GM18870 (cell line): Measurements from ENCODE around the gene GAS7.
"Not testable (repeated sequence)": the region's sequence is repeated elsewhere in the genome, so short reads cannot be mapped to it uniquely, and the experiment has no call there.

Experiments used
- ATAC-seq: cut with Tn5 transposase; IDR thresholded peaks from one replicate; pipeline ENCODE4 v1.9.1; 2021; ENCODE audit warnings: moderate library complexity; ENCODE audit not compliant: unreplicated experiment

GAS7 gene

GRCh38 chr17:10077561-10078299 is 120.7 kb downstream of the GAS7 start:
- ATAC-seq, result no peak

- no peak for ATAC-seq
Observed at GRCh38 chr17:10075919-10076318, 122.5 kb downstream of the GAS7 start.

- ATAC-seq, result no peak
Observed at GRCh38 chr17:10073941-10074340, 124.5 kb downstream of the GAS7 start.

GRCh38 chr17:10072556-10073425 is 125.6 kb downstream of the GAS7 start:
- no peak for ATAC-seq

- ATAC-seq, result no peak
Observed at GRCh38 chr17:10072086-10072485, 126.3 kb downstream of the GAS7 start.

- ATAC-seq, result no peak
Observed at GRCh38 chr17:10071141-10071540, 127.3 kb downstream of the GAS7 start.

DNA sequence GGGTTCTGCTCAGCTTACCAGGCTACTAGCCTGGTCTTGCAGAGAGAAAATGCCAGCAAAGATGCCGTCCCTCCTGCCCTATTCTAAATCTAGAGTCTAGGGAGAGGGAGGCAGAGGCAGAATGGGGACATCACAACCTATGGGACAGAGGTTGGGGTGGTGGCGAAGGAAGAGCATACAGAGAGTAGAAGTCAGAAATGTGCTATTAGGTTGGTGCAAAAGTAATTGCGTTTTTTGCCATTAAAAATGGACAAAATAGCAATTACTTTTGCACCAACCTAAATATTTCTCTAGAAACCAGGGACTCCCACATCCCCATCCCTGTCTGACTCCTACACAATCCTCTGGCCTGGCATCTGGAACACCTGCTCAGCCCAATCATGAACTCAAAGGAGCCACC is 127.7 kb downstream of the GAS7 start:
- ATAC-seq, result no peak

DNA sequence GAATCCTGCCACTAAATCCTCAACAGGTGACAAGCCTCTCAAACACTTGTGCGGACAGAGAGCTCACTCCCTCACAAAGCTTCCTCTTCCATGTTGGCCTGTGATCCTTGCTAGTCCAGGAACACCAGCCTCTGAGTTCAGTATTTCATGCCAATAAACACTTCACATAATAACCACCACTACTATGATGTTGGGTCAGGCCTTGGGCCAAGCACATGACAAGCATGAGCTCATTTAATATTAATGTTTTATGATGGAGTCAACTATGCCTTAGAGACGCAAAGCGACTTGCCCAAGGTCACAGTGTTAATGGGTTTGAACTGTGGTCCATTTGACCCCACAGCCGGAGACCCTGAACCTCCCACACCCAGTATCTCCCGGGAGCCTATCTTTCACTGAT is 129.1 kb downstream of the GAS7 start:
- ATAC-seq, result no peak

- ATAC-seq, result no peak
Observed at GRCh38 chr17:10067446-10068143, 130.8 kb downstream of the GAS7 start.

DNA sequence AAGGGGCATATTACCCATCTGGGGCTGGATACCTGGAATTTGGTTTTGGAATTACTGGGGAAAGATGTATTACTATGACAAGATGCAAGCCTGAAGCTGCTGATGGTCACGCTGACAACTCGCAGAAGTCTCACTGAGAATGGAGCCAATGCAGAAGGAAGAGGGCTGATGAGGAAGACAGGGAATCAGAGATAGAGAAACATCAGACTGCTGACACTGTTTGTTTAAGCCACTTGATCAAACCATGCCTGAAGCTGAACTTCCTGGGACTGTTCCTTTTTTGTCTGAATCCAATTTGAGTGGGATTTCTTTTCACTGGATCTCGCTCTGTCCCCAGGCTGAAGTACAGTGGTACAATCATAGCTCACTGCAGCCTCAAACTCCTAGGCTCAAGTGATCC is 133.9 kb downstream of the GAS7 start:
- ATAC-seq, result no peak

- no peak for ATAC-seq
Observed at GRCh38 chr17:10063730-10064241, 134.6 kb downstream of the GAS7 start.

DNA sequence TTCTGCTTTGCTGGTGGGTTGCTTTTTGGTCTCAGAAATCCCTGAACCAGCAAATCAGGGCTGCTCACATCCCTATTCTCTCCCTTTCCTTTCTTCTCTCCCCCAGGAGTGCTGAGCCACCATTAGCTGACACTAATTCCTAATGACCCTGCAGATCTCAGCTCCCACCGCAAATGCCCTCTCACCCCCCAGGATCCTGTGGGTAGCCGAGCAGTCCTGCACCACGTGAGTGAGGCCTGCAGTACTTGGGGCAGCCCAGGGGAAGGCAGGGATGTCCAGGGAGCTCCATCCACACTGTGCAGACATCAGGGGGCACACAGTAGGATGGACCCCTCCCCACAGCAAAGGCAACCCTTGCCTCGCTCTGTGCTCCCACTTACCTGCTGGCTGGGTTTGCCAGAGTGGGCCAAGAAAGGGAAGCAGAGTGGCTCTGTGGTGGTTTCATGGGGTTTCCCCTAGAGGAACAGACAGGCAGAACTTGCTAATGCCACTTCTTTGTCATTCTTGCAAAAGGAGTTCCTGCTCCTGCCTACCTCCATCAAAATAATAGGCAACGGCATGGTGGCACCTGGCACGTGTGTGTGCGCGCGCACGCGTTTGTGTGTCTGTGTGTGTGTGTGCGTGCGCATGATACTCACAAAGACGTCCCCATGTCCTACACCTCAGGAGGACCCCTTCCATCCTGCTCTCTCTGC is 135.6 kb downstream of the GAS7 start:
- no peak for ATAC-seq

GRCh38 chr17:10061111-10061845 is 137.1 kb downstream of the GAS7 start:
- ATAC-seq, result no peak

DNA sequence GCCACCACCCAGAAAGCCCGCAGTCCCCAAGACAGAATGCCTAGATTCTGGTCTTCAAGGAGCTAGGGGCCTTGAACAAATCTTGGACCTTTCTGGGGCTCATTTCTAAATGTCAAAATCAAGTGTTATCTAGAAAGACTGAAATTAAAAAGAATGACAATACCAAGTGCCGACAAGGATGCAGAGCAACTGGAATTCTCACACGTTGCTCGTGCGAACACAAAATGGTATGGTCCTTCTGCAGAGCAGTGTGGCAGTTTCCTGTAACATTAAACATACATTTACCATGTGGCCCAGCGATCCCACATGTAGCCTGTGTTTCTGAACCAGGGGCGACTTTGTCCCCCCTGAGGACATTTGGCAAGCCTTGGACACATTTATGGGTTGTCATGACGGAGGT is 137.9 kb downstream of the GAS7 start:
- no peak for ATAC-seq

DNA sequence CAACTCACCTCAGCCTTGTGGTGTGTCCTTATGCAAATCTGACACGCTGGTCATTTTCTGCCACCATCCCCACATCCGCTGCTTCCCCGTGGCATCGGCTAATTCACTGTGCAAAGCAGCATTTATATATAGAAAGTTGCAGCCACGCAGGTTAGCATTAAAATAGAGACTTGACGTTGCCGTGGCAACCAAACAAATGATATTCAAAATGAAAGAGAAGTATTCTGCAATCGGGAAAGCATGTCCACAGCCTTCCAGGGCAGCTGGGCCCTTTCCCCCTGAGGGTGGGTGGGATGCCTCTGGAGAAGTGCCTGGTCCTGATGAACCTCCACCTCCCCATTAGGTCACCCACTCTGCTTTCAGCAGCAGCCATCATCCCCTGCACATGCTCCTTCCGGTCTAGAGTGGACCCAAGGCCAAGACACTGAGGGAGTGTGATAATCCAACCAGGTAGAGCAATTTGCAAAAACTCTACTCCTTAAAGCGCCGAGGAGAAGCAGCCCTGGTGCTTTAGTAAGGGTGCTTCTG is 138.7 kb downstream of the GAS7 start:
- peak; percentile 88 for ATAC-seq

- no peak for ATAC-seq
Observed at GRCh38 chr17:10058921-10059683, 139.3 kb downstream of the GAS7 start.

GRCh38 chr17:10057466-10057865 is 140.9 kb downstream of the GAS7 start:
- not testable (repeated sequence) for ATAC-seq

DNA sequence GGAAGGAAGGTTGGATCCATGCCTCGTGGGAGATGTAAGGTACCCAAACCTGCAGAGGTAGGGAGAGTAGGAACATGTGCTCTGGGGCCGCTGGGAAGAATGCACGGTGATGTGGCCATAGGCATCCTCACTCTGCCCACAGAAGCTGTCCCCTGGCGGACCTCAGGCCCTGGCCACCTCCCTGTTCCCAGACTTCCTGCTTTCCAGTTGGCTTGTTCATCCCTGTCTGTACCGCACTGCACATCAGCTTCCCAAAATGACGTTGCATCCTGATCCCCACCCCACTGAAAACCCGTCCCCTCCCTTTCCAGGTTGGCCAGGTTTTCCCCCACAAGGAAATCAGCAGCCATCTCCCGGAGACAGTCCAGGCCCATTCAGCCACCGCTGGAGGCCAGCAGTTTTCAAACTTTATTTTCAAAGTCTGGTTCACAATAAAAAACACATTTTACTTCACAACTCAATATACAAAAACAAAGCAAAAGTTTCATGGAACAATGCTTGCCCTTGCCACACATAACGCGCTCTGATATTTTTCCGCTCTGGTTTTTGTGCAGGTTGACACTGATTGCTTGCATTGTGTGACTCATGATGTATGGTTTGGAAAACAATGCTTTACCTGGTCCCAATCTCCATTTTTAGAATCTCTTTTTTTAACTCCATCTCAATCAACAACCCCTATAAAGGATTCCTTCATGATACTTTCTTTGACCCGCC is 143.0 kb downstream of the GAS7 start:
- no peak for ATAC-seq
